ENCODE measurements around the gene COMMD10. TPM values are rescaled to one million over a fixed set of nuclear protein-coding genes. Genes with fewer than 3 reads are reported as not detected.

Gene COMMD10
- polyA plus RNA-seq, 1 donor from 2014 or later, result 23.1 TPM

DNA sequence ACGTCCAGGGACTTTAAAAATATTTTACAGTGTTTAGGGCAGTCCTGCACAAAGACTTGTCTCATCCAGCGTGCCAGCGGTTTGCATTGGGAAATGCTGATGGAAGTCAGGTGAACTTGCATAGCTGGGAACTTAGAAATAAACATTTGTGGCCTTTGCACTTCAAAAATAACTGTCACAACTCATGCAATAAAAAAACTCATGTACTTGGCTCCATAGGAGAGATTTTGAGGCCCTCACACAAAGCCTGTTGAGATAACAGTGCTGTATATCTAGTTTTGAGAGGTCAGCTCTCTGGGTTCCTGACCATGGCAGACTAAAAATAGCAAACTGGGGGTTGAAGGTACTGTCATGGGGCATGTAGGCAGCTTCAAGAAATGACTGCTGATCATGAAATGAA, 5.5 kb downstream of the COMMD10 start:
- Histone ChIP-seq H3K9me3 (ENCODE audit: low read length) (no peaks in the 10 kb centered on the region), H3K4me2 (ENCODE audit: low read length) (no peak overlapping the region), H2AFZ (ENCODE audit: low read depth, low read length) (no peak overlapping the region), H3K79me2 (replicated peaks; ENCODE audit: insufficient read depth, low read length) (peaks cover 8% of the 10 kb centered on the region), H3K9ac (ENCODE audit: low read length) (no peak overlapping the region), H3K27ac (ENCODE audit: low read length) (no peak overlapping the region), H3K36me3 (ENCODE audit: insufficient read depth, low read length) (peaks cover 4% of the 10 kb centered on the region), H3K9me2 (ENCODE audit: insufficient read depth, low read length) (no peaks in the 10 kb centered on the region), H3K4me3 (ENCODE audit: low read length) (no peak overlapping the region), H3F3A (ENCODE audit: insufficient read depth, low read length, poor library complexity, severe bottlenecking) (peaks cover 3% of the 10 kb centered on the region), H4K20me1 (ENCODE audit: insufficient read depth) (no peaks in the 10 kb centered on the region), H3K27me3 (ENCODE audit: insufficient read depth, low read depth, low read length) (no peaks in the 10 kb centered on the region)
- no peak for TF ChIP-seq POLR2AphosphoS5 (IDR thresholded peaks at IDR 0.05)
- no peak for TF ChIP-seq RAD21 (conservative IDR thresholded peaks at IDR 0.05)

DNA sequence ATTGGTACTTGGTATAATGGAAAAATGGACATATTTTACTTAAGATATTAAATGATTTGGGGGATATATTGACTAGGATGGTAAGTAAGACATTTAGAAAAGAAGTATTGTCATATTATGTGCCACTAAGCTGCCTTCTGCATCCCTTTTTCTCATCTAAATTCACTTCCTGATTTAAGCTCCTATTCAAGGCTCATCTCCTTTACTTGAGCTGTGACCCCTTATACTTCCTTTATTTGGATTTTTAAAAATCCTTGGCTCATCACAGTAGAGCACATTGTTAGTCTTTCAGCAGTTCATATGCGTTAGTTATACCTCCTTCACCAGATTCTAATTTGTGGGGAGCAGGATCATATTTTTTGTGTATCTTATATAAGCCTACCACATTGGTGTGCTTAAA, 6.6 kb downstream of the COMMD10 start:
- H3K36me3 ChIP-seq (ENCODE audit: insufficient read depth, low read length), result peaks cover 4% of the 10 kb centered on the region
- TF ChIP-seq, protein P1, sequence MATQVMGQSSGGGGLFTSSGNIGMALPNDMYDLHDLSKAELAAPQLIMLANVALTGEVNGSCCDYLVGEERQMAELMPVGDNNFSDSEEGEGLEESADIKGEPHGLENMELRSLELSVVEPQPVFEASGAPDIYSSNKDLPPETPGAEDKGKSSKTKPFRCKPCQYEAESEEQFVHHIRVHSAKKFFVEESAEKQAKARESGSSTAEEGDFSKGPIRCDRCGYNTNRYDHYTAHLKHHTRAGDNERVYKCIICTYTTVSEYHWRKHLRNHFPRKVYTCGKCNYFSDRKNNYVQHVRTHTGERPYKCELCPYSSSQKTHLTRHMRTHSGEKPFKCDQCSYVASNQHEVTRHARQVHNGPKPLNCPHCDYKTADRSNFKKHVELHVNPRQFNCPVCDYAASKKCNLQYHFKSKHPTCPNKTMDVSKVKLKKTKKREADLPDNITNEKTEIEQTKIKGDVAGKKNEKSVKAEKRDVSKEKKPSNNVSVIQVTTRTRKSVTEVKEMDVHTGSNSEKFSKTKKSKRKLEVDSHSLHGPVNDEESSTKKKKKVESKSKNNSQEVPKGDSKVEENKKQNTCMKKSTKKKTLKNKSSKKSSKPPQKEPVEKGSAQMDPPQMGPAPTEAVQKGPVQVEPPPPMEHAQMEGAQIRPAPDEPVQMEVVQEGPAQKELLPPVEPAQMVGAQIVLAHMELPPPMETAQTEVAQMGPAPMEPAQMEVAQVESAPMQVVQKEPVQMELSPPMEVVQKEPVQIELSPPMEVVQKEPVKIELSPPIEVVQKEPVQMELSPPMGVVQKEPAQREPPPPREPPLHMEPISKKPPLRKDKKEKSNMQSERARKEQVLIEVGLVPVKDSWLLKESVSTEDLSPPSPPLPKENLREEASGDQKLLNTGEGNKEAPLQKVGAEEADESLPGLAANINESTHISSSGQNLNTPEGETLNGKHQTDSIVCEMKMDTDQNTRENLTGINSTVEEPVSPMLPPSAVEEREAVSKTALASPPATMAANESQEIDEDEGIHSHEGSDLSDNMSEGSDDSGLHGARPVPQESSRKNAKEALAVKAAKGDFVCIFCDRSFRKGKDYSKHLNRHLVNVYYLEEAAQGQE (IDR thresholded peaks at IDR 0.05; ENCODE audit: borderline replicate concordance), result no peak
- TF ChIP-seq SMC3 (conservative IDR thresholded peaks at IDR 0.05; ENCODE audit: poor library complexity) (no peak), EP300 (conservative IDR thresholded peaks at IDR 0.05; ENCODE audit: poor library complexity, severe bottlenecking) (no peak), RAD21 (conservative IDR thresholded peaks at IDR 0.05) (no peak), TAF1 (IDR thresholded peaks at IDR 0.05; ENCODE audit: low read depth) (no peak), MXI1 (conservative IDR thresholded peaks at IDR 0.05; ENCODE audit: poor library complexity, severe bottlenecking) (no peak), POLR2AphosphoS5 (IDR thresholded peaks at IDR 0.05) (no peak), EZH2 (IDR thresholded peaks at IDR 0.05; ENCODE audit: borderline replicate concordance, insufficient read depth, low read length, poor library complexity, severe bottlenecking) (no peak)
- TF ChIP-seq, protein P2, sequence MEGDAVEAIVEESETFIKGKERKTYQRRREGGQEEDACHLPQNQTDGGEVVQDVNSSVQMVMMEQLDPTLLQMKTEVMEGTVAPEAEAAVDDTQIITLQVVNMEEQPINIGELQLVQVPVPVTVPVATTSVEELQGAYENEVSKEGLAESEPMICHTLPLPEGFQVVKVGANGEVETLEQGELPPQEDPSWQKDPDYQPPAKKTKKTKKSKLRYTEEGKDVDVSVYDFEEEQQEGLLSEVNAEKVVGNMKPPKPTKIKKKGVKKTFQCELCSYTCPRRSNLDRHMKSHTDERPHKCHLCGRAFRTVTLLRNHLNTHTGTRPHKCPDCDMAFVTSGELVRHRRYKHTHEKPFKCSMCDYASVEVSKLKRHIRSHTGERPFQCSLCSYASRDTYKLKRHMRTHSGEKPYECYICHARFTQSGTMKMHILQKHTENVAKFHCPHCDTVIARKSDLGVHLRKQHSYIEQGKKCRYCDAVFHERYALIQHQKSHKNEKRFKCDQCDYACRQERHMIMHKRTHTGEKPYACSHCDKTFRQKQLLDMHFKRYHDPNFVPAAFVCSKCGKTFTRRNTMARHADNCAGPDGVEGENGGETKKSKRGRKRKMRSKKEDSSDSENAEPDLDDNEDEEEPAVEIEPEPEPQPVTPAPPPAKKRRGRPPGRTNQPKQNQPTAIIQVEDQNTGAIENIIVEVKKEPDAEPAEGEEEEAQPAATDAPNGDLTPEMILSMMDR (IDR thresholded peaks at IDR 0.05; ENCODE audit: poor library complexity, severe bottlenecking), result no peak

DNA sequence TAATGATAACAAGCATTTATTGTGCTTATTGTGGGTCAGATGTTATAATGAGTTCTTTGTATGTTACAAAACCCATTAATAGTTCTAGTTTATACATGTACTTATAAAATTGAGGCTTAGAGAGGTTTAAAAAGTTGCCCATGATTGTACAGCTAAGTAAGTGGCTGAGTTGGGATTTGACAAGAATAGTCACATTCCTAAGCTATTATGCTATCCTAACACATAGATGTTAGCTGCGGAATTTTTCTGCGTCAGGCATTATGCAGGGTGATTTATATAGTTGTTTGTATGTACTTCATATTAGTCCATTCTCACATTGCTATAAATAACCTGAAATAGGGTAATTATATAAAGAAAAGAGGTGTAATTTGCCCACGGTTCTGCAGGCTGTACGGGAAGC, 12.5 kb downstream of the COMMD10 start:
- no peaks in the 10 kb centered on the region for H3K9me2 ChIP-seq (ENCODE audit: insufficient read depth, low read length)
- no peak overlapping the region for H2AFZ ChIP-seq (ENCODE audit: low read depth, low read length)
- TF ChIP-seq RAD21 (conservative IDR thresholded peaks at IDR 0.05) (no peak), EZH2 (IDR thresholded peaks at IDR 0.05; ENCODE audit: borderline replicate concordance, insufficient read depth, low read length, poor library complexity, severe bottlenecking) (no peak), TAF1 (IDR thresholded peaks at IDR 0.05; ENCODE audit: low read depth) (no peak), MXI1 (conservative IDR thresholded peaks at IDR 0.05; ENCODE audit: poor library complexity, severe bottlenecking) (no peak), EP300 (conservative IDR thresholded peaks at IDR 0.05; ENCODE audit: poor library complexity, severe bottlenecking) (no peak), POLR2AphosphoS5 (IDR thresholded peaks at IDR 0.05) (no peak), SMC3 (conservative IDR thresholded peaks at IDR 0.05; ENCODE audit: poor library complexity) (no peak)
- TF ChIP-seq, protein P1 (IDR thresholded peaks at IDR 0.05; ENCODE audit: borderline replicate concordance), result no peak
- TF ChIP-seq, protein P2 (IDR thresholded peaks at IDR 0.05; ENCODE audit: poor library complexity, severe bottlenecking), result no peak
- H3F3A ChIP-seq (ENCODE audit: insufficient read depth, low read length, poor library complexity, severe bottlenecking), result no peaks in the 10 kb centered on the region
- H3K9ac ChIP-seq (ENCODE audit: low read length), result no peak overlapping the region
- H3K79me2 ChIP-seq (replicated peaks; ENCODE audit: insufficient read depth, low read length), result no peaks in the 10 kb centered on the region
- H3K9me3 ChIP-seq (ENCODE audit: low read length), result no peaks in the 10 kb centered on the region
- H3K27ac ChIP-seq (ENCODE audit: low read length), result no peak overlapping the region
- H3K4me2 ChIP-seq (ENCODE audit: low read length), result no peak overlapping the region
- no peak overlapping the region for H3K4me3 ChIP-seq (ENCODE audit: low read length)
- peaks cover 4% of the 10 kb centered on the region for H3K36me3 ChIP-seq (ENCODE audit: insufficient read depth, low read length)
- no peaks in the 10 kb centered on the region for H3K27me3 ChIP-seq (ENCODE audit: insufficient read depth, low read depth, low read length)
- H4K20me1 ChIP-seq (ENCODE audit: insufficient read depth), result no peaks in the 10 kb centered on the region

More for the DNA sequence above, 6.6 kb downstream of the COMMD10 start:
- Histone ChIP-seq H3K9me3 (ENCODE audit: low read length) (no peaks in the 10 kb centered on the region), H3F3A (ENCODE audit: insufficient read depth, low read length, poor library complexity, severe bottlenecking) (no peaks in the 10 kb centered on the region), H2AFZ (ENCODE audit: low read depth, low read length) (no peak overlapping the region), H4K20me1 (ENCODE audit: insufficient read depth) (no peaks in the 10 kb centered on the region), H3K4me3 (ENCODE audit: low read length) (no peak overlapping the region), H3K9ac (ENCODE audit: low read length) (no peak overlapping the region), H3K27ac (ENCODE audit: low read length) (no peak overlapping the region), H3K79me2 (replicated peaks; ENCODE audit: insufficient read depth, low read length) (no peaks in the 10 kb centered on the region), H3K9me2 (ENCODE audit: insufficient read depth, low read length) (no peaks in the 10 kb centered on the region), H3K4me2 (ENCODE audit: low read length) (no peak overlapping the region), H3K27me3 (ENCODE audit: insufficient read depth, low read depth, low read length) (no peaks in the 10 kb centered on the region)

All from neural cell (in vitro differentiated cells).